Peyer's patch (tissue), 4 donors: ENCODE results near the gene POLR2L. TPM values are rescaled to one million over a fixed set of nuclear protein-coding genes. Genes with fewer than 3 reads are reported as not detected.

Source experiments
- DNase-seq, 3 donors: peaks; one replicate each; pipeline ENCODE4 v3.0.0-alpha.2; 2017 to 2019
- H3K27ac ChIP-seq, 4 donors: fragments of 200-600 bp; sonication (generic); one replicate each; pipeline ENCODE4 v1.5.1; 2016 to 2019
- H3K27me3 ChIP-seq, 2 donors: fragments of 200-600 bp; sonication (generic); one replicate each; pipeline ENCODE4 v1.5.1; 2019
- H3K36me3 ChIP-seq, 3 donors: fragments of 200-600 bp; sonication (generic); one replicate each; pipeline ENCODE4 v1.5.1; 2016 to 2019
- H3K4me1 ChIP-seq, 4 donors: fragments of 200-600 bp; sonication (generic); one replicate each; pipeline ENCODE4 v1.5.1; 2016 to 2019
- H3K4me3 ChIP-seq, 4 donors: fragments of 200-600 bp; sonication (generic); 1 replicate in 3 of 4; 2 replicates in 1 of 4; pipeline ENCODE4 v1.5.1; 2016 to 2019; ENCODE audit warnings: mild to moderate bottlenecking in 1 of 4
- H3K9me3 ChIP-seq, 4 donors: fragments of 200-600 bp; sonication (generic); one replicate each; pipeline ENCODE4 v1.5.1; 2016 to 2019; ENCODE audit warnings: mild to moderate bottlenecking in 1 of 4
- POLR2A ChIP-seq, 2 donors: fragments of 450-650 bp; IDR thresholded peaks; one replicate each; pipeline ENCODE4 v1.5.1; 2017; ENCODE audit warnings: antibody characterized with exemption in 2 of 2, mild to moderate bottlenecking in 2 of 2, moderate library complexity in 2 of 2
- total RNA-seq, 4 donors: library from RNA; depleted of rRNA; stranded (reverse); fragments of >200 nt; gene quantifications; one replicate each; pipeline ENCODE4 v1.1.0, GENCODE V29; 2016
- TF ChIP-seq, protein P1 (sequence below), 6 experiments: fragments of 450-650 bp in 4 of 6; fragments of 200-600 bp in 2 of 6; sonication (generic) in 1 of 6; IDR thresholded peaks; one replicate each; pipeline ENCODE4 v1.5.1; 2017 to 2019; ENCODE audit warnings: antibody characterized with exemption in 6 of 6, mild to moderate bottlenecking in 3 of 6, moderate library complexity in 1 of 6

Gene POLR2L
- total RNA-seq, 4 donors from 2014 or later, result 37.8 to 67.1 (median 44.8) TPM

DNA sequence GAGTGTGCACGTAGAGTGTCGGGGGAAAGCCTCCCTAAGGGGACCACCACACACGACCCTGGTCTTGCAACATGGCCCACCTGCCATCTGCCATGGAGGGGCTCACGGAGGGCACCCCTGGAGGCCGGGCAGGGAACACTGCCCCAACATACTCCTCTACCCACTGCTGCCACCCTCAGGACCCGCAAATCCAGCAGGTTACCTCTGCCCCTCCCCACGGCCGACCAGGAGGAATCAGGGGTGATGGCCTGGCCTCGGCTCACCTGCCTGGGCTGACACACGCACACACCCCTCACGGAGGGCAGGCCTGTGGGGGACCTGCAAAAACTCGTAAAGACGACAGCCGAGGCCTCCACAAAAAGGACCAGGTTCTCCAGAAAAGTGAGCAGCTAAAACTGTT, 38.1 kb upstream of the POLR2L start:
- H3K27ac ChIP-seq, result no peak overlapping the region
- H3K4me1 ChIP-seq, result no peaks in the 10 kb centered on the region
- H3K27me3 ChIP-seq, result no peaks in the 10 kb centered on the region
- H3K4me3 ChIP-seq, result no peak overlapping the region
- no peaks in the 10 kb centered on the region for H3K36me3 ChIP-seq
- H3K9me3 ChIP-seq, result no peaks in the 10 kb centered on the region
- DNase-seq, result no peak
- TF ChIP-seq, protein P1, sequence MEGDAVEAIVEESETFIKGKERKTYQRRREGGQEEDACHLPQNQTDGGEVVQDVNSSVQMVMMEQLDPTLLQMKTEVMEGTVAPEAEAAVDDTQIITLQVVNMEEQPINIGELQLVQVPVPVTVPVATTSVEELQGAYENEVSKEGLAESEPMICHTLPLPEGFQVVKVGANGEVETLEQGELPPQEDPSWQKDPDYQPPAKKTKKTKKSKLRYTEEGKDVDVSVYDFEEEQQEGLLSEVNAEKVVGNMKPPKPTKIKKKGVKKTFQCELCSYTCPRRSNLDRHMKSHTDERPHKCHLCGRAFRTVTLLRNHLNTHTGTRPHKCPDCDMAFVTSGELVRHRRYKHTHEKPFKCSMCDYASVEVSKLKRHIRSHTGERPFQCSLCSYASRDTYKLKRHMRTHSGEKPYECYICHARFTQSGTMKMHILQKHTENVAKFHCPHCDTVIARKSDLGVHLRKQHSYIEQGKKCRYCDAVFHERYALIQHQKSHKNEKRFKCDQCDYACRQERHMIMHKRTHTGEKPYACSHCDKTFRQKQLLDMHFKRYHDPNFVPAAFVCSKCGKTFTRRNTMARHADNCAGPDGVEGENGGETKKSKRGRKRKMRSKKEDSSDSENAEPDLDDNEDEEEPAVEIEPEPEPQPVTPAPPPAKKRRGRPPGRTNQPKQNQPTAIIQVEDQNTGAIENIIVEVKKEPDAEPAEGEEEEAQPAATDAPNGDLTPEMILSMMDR (IDR thresholded peaks at IDR 0.05), result no peak
- TF ChIP-seq POLR2A (IDR thresholded peaks at IDR 0.05), result no peak

DNA sequence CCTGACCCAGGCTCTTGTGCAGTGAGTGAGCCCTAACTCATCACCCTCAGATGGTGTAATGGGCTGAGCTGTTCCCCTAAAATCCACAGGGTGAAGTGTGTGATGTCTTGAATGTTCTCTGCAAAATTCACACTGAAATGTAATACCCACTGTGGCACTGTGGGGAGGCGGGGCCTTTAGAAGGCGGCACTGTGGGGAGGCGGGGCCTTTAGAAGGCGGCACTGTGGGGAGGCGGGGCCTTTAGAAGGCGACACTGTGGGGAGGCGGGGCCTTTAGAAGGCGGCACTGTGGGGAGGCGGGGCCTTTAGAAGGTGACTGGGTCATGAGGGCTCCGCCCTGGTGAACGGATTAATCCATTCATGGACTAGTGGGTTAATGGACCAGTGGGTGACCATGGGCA, 35.2 kb upstream of the POLR2L start:
- Histone ChIP-seq H3K27me3 (no peaks in the 10 kb centered on the region), H3K4me1 (no peaks in the 10 kb centered on the region), H3K27ac (no peak overlapping the region), H3K4me3 (no peak overlapping the region), H3K9me3 (no peaks in the 10 kb centered on the region), H3K36me3 (no peaks in the 10 kb centered on the region)
- TF ChIP-seq, protein P1 (IDR thresholded peaks at IDR 0.05), result no peak
- TF ChIP-seq POLR2A (IDR thresholded peaks at IDR 0.05), result no peak
- no peak for DNase-seq

DNA sequence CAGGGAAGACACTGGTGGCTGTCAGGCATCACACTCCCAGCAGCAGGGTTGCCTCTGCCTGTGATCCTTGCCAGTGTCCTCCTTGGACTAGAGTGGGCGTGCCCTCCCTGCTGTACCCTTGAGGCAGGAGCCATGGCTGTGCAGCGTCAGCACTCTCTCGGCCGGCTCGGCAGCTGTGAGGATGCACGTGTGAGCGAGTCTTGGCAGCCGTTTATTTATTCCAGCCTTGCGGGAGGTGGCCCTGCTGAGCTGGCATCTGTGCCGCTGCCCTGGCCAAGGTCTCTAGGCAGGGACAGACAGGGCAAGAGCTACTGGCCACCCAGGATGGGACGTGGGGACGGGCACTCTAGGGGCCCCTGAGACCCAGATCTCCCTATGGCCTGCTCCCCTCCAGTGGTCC, 34.2 kb upstream of the POLR2L start:
- H3K36me3 ChIP-seq, result no peaks in the 10 kb centered on the region
- H3K27ac ChIP-seq, result no peak overlapping the region
- H3K4me1 ChIP-seq, result no peaks in the 10 kb centered on the region
- no peaks in the 10 kb centered on the region for H3K27me3 ChIP-seq
- no peak for TF ChIP-seq POLR2A (IDR thresholded peaks at IDR 0.05)
- TF ChIP-seq, protein P1 (IDR thresholded peaks at IDR 0.05), result no peak
- no peak for DNase-seq
- no peaks in the 10 kb centered on the region for H3K9me3 ChIP-seq
- no peak overlapping the region for H3K4me3 ChIP-seq

DNA sequence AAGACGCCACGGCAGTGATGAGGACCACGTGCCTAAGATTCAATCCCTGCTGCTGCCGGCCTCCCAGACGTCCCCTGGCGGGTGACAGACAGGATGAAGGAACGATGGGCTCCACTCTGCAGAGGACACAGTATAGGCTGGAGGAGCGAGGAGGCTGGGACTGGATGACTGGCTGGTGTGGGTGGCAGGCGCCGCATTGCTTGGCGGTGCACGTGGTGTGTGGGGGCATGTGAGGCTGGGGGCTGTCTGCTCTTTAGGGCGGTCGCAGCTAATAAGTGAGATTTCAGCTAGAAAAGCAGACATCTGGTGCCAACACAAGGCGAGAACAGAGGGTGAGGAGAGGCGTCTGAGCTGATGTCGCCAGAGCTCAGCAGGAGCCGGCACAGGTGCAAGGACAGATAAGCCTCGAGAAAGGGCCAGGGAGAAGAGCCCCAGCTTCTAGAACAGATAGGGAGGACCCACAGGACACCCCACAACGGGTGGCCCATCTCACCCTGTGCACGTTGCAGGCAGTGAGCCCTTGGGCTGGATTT, 33.5 kb upstream of the POLR2L start:
- H3K9me3 ChIP-seq, result no peaks in the 10 kb centered on the region
- no peak overlapping the region for H3K4me3 ChIP-seq
- no peaks in the 10 kb centered on the region for H3K27me3 ChIP-seq
- no peak for DNase-seq
- TF ChIP-seq, protein P1 (IDR thresholded peaks at IDR 0.05), result no peak
- TF ChIP-seq POLR2A (IDR thresholded peaks at IDR 0.05), result no peak
- no peak overlapping the region for H3K27ac ChIP-seq
- H3K4me1 ChIP-seq, result no peaks in the 10 kb centered on the region
- no peaks in the 10 kb centered on the region for H3K36me3 ChIP-seq

GRCh38 chr11:875203-875602, 32.9 kb upstream of the POLR2L start:
- Histone ChIP-seq H3K4me1 (no peaks in the 10 kb centered on the region), H3K9me3 (no peaks in the 10 kb centered on the region), H3K36me3 (no peaks in the 10 kb centered on the region), H3K27me3 (no peaks in the 10 kb centered on the region), H3K4me3 (no peak overlapping the region), H3K27ac (no peak overlapping the region)
- TF ChIP-seq, protein P1 (IDR thresholded peaks at IDR 0.05), result no peak
- TF ChIP-seq POLR2A (IDR thresholded peaks at IDR 0.05), result no peak
- DNase-seq, result no peak

DNA sequence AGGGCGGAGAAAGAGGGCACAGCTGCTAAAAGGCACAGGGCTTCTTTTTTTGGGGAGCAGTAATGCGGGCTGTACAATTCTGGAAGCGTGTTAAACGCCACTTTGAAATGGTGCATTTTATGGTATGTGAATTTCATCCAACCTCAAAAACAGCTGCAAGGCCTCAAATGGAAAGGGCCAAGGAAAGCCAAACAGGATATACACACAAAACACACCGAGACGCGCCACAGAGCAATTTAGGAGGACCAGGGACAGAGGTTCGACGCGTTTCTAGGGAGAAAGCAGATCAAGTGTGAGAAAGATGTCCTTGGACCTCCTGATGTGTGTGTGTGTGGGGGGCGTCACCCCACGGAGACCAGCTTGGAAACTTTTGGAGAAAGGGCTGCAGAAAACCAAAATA, 31.4 kb upstream of the POLR2L start:
- Histone ChIP-seq H3K4me3 (no peak overlapping the region), H3K36me3 (no peaks in the 10 kb centered on the region), H3K27me3 (no peaks in the 10 kb centered on the region), H3K27ac (no peak overlapping the region), H3K9me3 (no peaks in the 10 kb centered on the region), H3K4me1 (no peaks in the 10 kb centered on the region)
- TF ChIP-seq, protein P1 (IDR thresholded peaks at IDR 0.05), result no peak
- no peak for TF ChIP-seq POLR2A (IDR thresholded peaks at IDR 0.05)
- DNase-seq, result no peak
